OCI-LY1 (cell line): ENCODE measurements around the gene PCYT1B.

Experiments
- H2AFZ ChIP-seq: fragments of 200-600 bp; sonication (generic), shearing (Covaris generic); 2 replicates; pipeline ENCODE4 v1.6.0; 2014; ENCODE audit warnings: antibody characterized with exemption, mild to moderate bottlenecking, low read length
- H3F3A ChIP-seq: fragments of 200-600 bp; sonication (generic), shearing (Covaris generic); 2 replicates; pipeline ENCODE4 v1.6.0; 2014; ENCODE audit warnings: mild to moderate bottlenecking, antibody characterized with exemption, low read length, moderate library complexity; ENCODE audit not compliant: insufficient read depth
- H3K27ac ChIP-seq: fragments of 200-600 bp; sonication (generic); 2 replicates; pipeline ENCODE4 v1.5.1; 2014; ENCODE audit warnings: low read length, mixed run types, mild to moderate bottlenecking, low read depth; ENCODE audit not compliant: poor library complexity, severe bottlenecking
- H3K27me3 ChIP-seq: fragments of 200-600 bp; sonication (generic); 2 replicates; pipeline ENCODE4 v1.6.0; 2014; ENCODE audit warnings: antibody characterized with exemption, mild to moderate bottlenecking, low read length, moderate library complexity; ENCODE audit not compliant: insufficient read depth
- H3K36me3 ChIP-seq: fragments of 200-600 bp; sonication (generic); 2 replicates; pipeline ENCODE4 v1.6.1; 2014; ENCODE audit warnings: mild to moderate bottlenecking, antibody characterized with exemption, low read length, moderate library complexity, mixed read lengths; ENCODE audit not compliant: insufficient read depth
- H3K4me1 ChIP-seq: fragments of 200-600 bp; sonication (generic); 2 replicates; pipeline ENCODE4 v1.5.1; 2014; ENCODE audit warnings: mild to moderate bottlenecking, low read length, moderate library complexity; ENCODE audit not compliant: insufficient read depth, severe bottlenecking
- H3K4me2 ChIP-seq: fragments of 200-600 bp; sonication (generic), shearing (Covaris generic); 2 replicates; pipeline ENCODE4 v1.6.1; 2014; ENCODE audit warnings: low read length
- H3K4me3 ChIP-seq: fragments of 200-600 bp; sonication (generic); 2 replicates; pipeline ENCODE4 v1.5.1; 2014; ENCODE audit warnings: low read length, low read depth, mild to moderate bottlenecking, mixed read lengths; ENCODE audit not compliant: poor library complexity, severe bottlenecking
- H3K79me2 ChIP-seq: fragments of 200-600 bp; shearing (Covaris generic); 2 replicates; pipeline ENCODE4 v1.6.1; 2016; ENCODE audit warnings: mixed run types, low read length, mixed read lengths; ENCODE audit not compliant: insufficient read depth
- H3K9ac ChIP-seq: fragments of 200-600 bp; sonication (generic), shearing (Covaris generic); 2 replicates; pipeline ENCODE4 v1.6.1; 2014; ENCODE audit warnings: mild to moderate bottlenecking, low read length, mixed read lengths
- H3K9me2 ChIP-seq: fragments of 200-600 bp; sonication (generic), shearing (Covaris generic); 2 replicates; pipeline ENCODE4 v1.6.1; 2014; ENCODE audit warnings: low read depth, mild to moderate bottlenecking, low read length, mixed read lengths
- H3K9me3 ChIP-seq: fragments of 200-600 bp; shearing (Covaris generic); 2 replicates; pipeline ENCODE4 v1.6.1; 2014; ENCODE audit warnings: low read length, mixed read lengths
- H4K20me1 ChIP-seq: fragments of 200-600 bp; sonication (generic), shearing (Covaris generic); 2 replicates; pipeline ENCODE4 v1.6.0; 2016; ENCODE audit warnings: mild to moderate bottlenecking, low read length; ENCODE audit not compliant: insufficient read depth
- CTCF ChIP-seq: fragments of 200-600 bp; sonication (generic), shearing (Covaris generic); IDR thresholded peaks from 2 replicates; pipeline ENCODE4 v1.5.1; 2017; ENCODE audit warnings: mild to moderate bottlenecking, antibody characterized with exemption, low read length, moderate library complexity, mixed read lengths
- EZH2 ChIP-seq: fragments of 200-600 bp; sonication (generic), shearing (Covaris generic); IDR thresholded peaks from 2 replicates; pipeline ENCODE4 v1.8.0; 2017; ENCODE audit warnings: borderline replicate concordance, mixed run types, mild to moderate bottlenecking, antibody characterized with exemption, low read length, moderate library complexity, mixed read lengths

The PCYT1B gene

GRCh38 chrX:24647257-24648058 is at the start of gene PCYT1B:
PCYT1B (minus strand) TSS chrX:24647347; CDS start chrX:24647105, 242 bp downstream.
- no peaks in the 10 kb centered on the region for H3K27me3 ChIP-seq
- no peak within 1 kb of the TSS for H2AFZ ChIP-seq
- no peaks in the 10 kb centered on the region for H3K9me2 ChIP-seq
- no peaks in the 10 kb centered on the region for H3K79me2 ChIP-seq
- peak within 1 kb of the TSS; percentile 48 for H3K4me3 ChIP-seq
- no peaks in the 10 kb centered on the region for H3K9me3 ChIP-seq
- TF ChIP-seq EZH2, result no peak
- peaks cover 14% of the 10 kb centered on the region for H3K4me1 ChIP-seq
- H3K9ac ChIP-seq, result no peak within 1 kb of the TSS
- no peaks in the 10 kb centered on the region for H4K20me1 ChIP-seq
- H3F3A ChIP-seq, result no peaks in the 10 kb centered on the region
- H3K36me3 ChIP-seq, result no peaks in the 10 kb centered on the region
- H3K4me2 ChIP-seq, result peak within 1 kb of the TSS; percentile 58
- no peak within 1 kb of the TSS for H3K27ac ChIP-seq

GRCh38 chrX:24696294-24696693 is 49.1 kb upstream of the PCYT1B start:
- Histone ChIP-seq H3K36me3 (peaks cover 25% of the 10 kb centered on the region), H3K27me3 (no peaks in the 10 kb centered on the region), H2AFZ (no peak overlapping the region), H3K4me3 (peak overlapping the region; percentile 83), H3K27ac (no peak overlapping the region), H3K79me2 (peaks cover 48% of the 10 kb centered on the region), H4K20me1 (no peaks in the 10 kb centered on the region), H3K9ac (peak overlapping the region; percentile 80), H3K4me2 (peak overlapping the region; percentile 72), H3K4me1 (peaks cover 37% of the 10 kb centered on the region), H3K9me3 (no peaks in the 10 kb centered on the region), H3K9me2 (no peaks in the 10 kb centered on the region), H3F3A (no peaks in the 10 kb centered on the region)
- no peak for TF ChIP-seq CTCF
- TF ChIP-seq EZH2, result no peak

- peak overlapping the region; percentile 72 for H3K4me2 ChIP-seq
- peaks cover 11% of the 10 kb centered on the region for H3K36me3 ChIP-seq
- no peaks in the 10 kb centered on the region for H3K9me3 ChIP-seq
- peaks cover 37% of the 10 kb centered on the region for H3K4me1 ChIP-seq
- TF ChIP-seq CTCF, result no peak
- TF ChIP-seq EZH2, result no peak
- no peak overlapping the region for H2AFZ ChIP-seq
- peak overlapping the region; percentile 83 for H3K4me3 ChIP-seq
- H3K27me3 ChIP-seq, result no peaks in the 10 kb centered on the region
- no peaks in the 10 kb centered on the region for H3F3A ChIP-seq
- no peaks in the 10 kb centered on the region for H3K9me2 ChIP-seq
- H3K27ac ChIP-seq, result no peak overlapping the region
- no peaks in the 10 kb centered on the region for H4K20me1 ChIP-seq
- H3K79me2 ChIP-seq, result peaks cover 48% of the 10 kb centered on the region
- H3K9ac ChIP-seq, result peak overlapping the region; percentile 80
These were observed 47.7 kb upstream of the PCYT1B start for GRCh38 chrX:24694825-24695224.
